RWPE2 (cell line): Measurements from ENCODE around the gene ZFP82.

Experiments used
- ATAC-seq: fragments of 200-7000 bp; cut with Tn5 transposase; 3 replicates; pipeline ENCODE4 v1.9.1; 2021; ENCODE audit warnings: low read depth
- DNase-seq: peaks from one replicate; pipeline ENCODE4 v3.0.0-alpha.2; 2020; ENCODE audit warnings: low spot score
- H3K27ac ChIP-seq: fragments of 450-650 bp; 2 replicates; pipeline ENCODE4 v1.5.1; 2017; ENCODE audit warnings: mild to moderate bottlenecking; ENCODE audit not compliant: poor library complexity, severe bottlenecking
- H3K27me3 ChIP-seq: fragments of 250-450 bp; sonication (Bioruptor Pico); 2 replicates; pipeline ENCODE4 v1.5.1; 2021; ENCODE audit warnings: mild to moderate bottlenecking, moderate library complexity; ENCODE audit not compliant: insufficient read depth, poor library complexity, severe bottlenecking
- H3K36me3 ChIP-seq: fragments of 250-450 bp; sonication (Bioruptor Pico); 2 replicates; pipeline ENCODE4 v1.5.1; 2020; ENCODE audit warnings: low read depth, mild to moderate bottlenecking, moderate library complexity
- H3K4me1 ChIP-seq: fragments of 250-450 bp; sonication (Bioruptor Pico); 2 replicates; pipeline ENCODE4 v1.5.1; 2021; ENCODE audit warnings: mild to moderate bottlenecking, moderate library complexity; ENCODE audit not compliant: insufficient read depth, poor library complexity, severe bottlenecking
- H3K4me3 ChIP-seq: fragments of 250-450 bp; sonication (Bioruptor Pico); 2 replicates; pipeline ENCODE4 v1.5.1; 2021; ENCODE audit warnings: mild to moderate bottlenecking, moderate library complexity; ENCODE audit not compliant: severe bottlenecking
- H3K9me3 ChIP-seq: fragments of 250-450 bp; sonication (Bioruptor Pico); 2 replicates; pipeline ENCODE4 v1.5.1; 2021; ENCODE audit warnings: mild to moderate bottlenecking, moderate library complexity; ENCODE audit not compliant: severe bottlenecking
- CTCF ChIP-seq: fragments of 450-650 bp; IDR thresholded peaks from one replicate; pipeline ENCODE4 v1.5.1; 2017; ENCODE audit warnings: mild to moderate bottlenecking, moderate library complexity; ENCODE audit not compliant: poor library complexity, severe bottlenecking

ZFP82 gene

GRCh38 chr19:36418287-36419001, at the start of gene ZFP82:
Gene ZFP82, minus strand, starts transcription at chr19:36418644. Its CDS starts 8,855 bp downstream, at chr19:36409789.
- H3K4me1 ChIP-seq, result no peaks in the 10 kb centered on the region
- 0 out of 2 replicates have a peak, but pooled peaks cover 7% of the 10 kb centered on the region for H3K36me3 ChIP-seq
- ATAC-seq (peak; percentile 84), DNase-seq (peak; percentile 60)
- H3K27me3 ChIP-seq, result no peaks in the 10 kb centered on the region
- H3K4me3 ChIP-seq, result peak within 1 kb of the TSS; percentile 48
- peak within 1 kb of the TSS; percentile 10 for H3K27ac ChIP-seq
- no peak for TF ChIP-seq CTCF
- H3K9me3 ChIP-seq, result peaks cover 1% of the 10 kb centered on the region

GRCh38 chr19:36460046-36460445, 41.6 kb upstream of the ZFP82 start:
- Histone ChIP-seq H3K36me3 (peaks cover 1% of the 10 kb centered on the region; the same call in 1 of the 2 replicates), H3K27me3 (no peaks in the 10 kb centered on the region), H3K9me3 (peaks cover 3% of the 10 kb centered on the region), H3K4me3 (no peak overlapping the region), H3K27ac (no peak overlapping the region), H3K4me1 (no peaks in the 10 kb centered on the region)
- no peak for ATAC-seq
- DNase-seq, result no peak
- TF ChIP-seq CTCF, result no peak

GRCh38 chr19:36456831-36457230, 38.4 kb upstream of the ZFP82 start:
- ATAC-seq, result no peak
- H3K4me3 ChIP-seq, result no peak overlapping the region
- H3K4me1 ChIP-seq, result no peaks in the 10 kb centered on the region
- TF ChIP-seq CTCF, result no peak
- H3K9me3 ChIP-seq, result peaks cover 11% of the 10 kb centered on the region
- no peak overlapping the region for H3K27ac ChIP-seq
- H3K27me3 ChIP-seq, result no peaks in the 10 kb centered on the region
- H3K36me3 ChIP-seq, result peaks cover 16% of the 10 kb centered on the region; the same call in 1 of the 2 replicates
- no peak for DNase-seq

GRCh38 chr19:36449059-36449670, 30.7 kb upstream of the ZFP82 start:
- no peaks in the 10 kb centered on the region for H3K27me3 ChIP-seq
- peaks cover 48% of the 10 kb centered on the region for H3K36me3 ChIP-seq
- no peak for ATAC-seq
- no peak overlapping the region for H3K4me3 ChIP-seq
- H3K27ac ChIP-seq, result no peak overlapping the region
- no peak for TF ChIP-seq CTCF
- DNase-seq, result no peak
- peaks cover 40% of the 10 kb centered on the region for H3K9me3 ChIP-seq
- H3K4me1 ChIP-seq, result no peaks in the 10 kb centered on the region

GRCh38 chr19:36441339-36441738, 22.9 kb upstream of the ZFP82 start:
- no peaks in the 10 kb centered on the region for H3K27me3 ChIP-seq
- H3K9me3 ChIP-seq, result peaks cover 9% of the 10 kb centered on the region
- DNase-seq, result no peak
- H3K27ac ChIP-seq, result no peak overlapping the region
- TF ChIP-seq CTCF, result no peak
- no peaks in the 10 kb centered on the region for H3K4me1 ChIP-seq
- H3K4me3 ChIP-seq, result no peak overlapping the region
- H3K36me3 ChIP-seq, result no peaks in the 10 kb centered on the region
- no peak for ATAC-seq
